IMR-90 (cell line): Measurements from ENCODE around the gene COL28A1.

Experiments
- BHLHE40 ChIP-seq: fragments of 150-350 bp; IDR thresholded peaks from 2 replicates; pipeline ENCODE4 v1.6.1; 2016; ENCODE audit warnings: mild to moderate bottlenecking, low read depth, low read length
- CEBPB ChIP-seq: IDR thresholded peaks from 2 replicates; pipeline ENCODE4 v1.6.1; 2012; ENCODE audit warnings: low read depth, low read length, improper control_type of control experiment
- CHD1 ChIP-seq: IDR thresholded peaks from 2 replicates; pipeline ENCODE4 v1.6.1; 2012; ENCODE audit warnings: low read depth, low read length, improper control_type of control experiment
- FOS ChIP-seq: fragments of 150-350 bp; IDR thresholded peaks from 2 replicates; pipeline ENCODE4 v1.6.1; 2016; ENCODE audit warnings: low read depth, low read length
- MAFK ChIP-seq: IDR thresholded peaks from 2 replicates; pipeline ENCODE4 v1.6.1; 2012; ENCODE audit warnings: low read depth, low read length, improper control_type of control experiment
- MAZ ChIP-seq: IDR thresholded peaks from 2 replicates; pipeline ENCODE4 v1.6.1; 2012; ENCODE audit warnings: low read depth, mild to moderate bottlenecking, low read length, improper control_type of control experiment, moderate library complexity, borderline replicate concordance
- NFE2L2 ChIP-seq: fragments of 150-350 bp; IDR thresholded peaks from 2 replicates; pipeline ENCODE4 v1.6.1; 2016; ENCODE audit warnings: low read depth, mild to moderate bottlenecking, low read length
- POLR2A ChIP-seq: IDR thresholded peaks from 2 replicates; pipeline ENCODE4 v1.6.1; 2012; ENCODE audit warnings: mild to moderate bottlenecking, low read depth, low read length
- RAD21 ChIP-seq: IDR thresholded peaks from 2 replicates; pipeline ENCODE4 v1.6.1; 2012; ENCODE audit warnings: low read length, improper control_type of control experiment
- RCOR1 ChIP-seq: IDR thresholded peaks from 2 replicates; pipeline ENCODE4 v1.6.1; 2012; ENCODE audit warnings: mild to moderate bottlenecking, low read length, improper control_type of control experiment; ENCODE audit not compliant: insufficient replicate concordance
- TF ChIP-seq, protein P1 (sequence below): conservative IDR thresholded peaks from 2 replicates; pipeline ENCODE4 v1.5.1; 2012; ENCODE audit warnings: mild to moderate bottlenecking, low read depth, low read length, improper control_type of control experiment
- TF ChIP-seq, protein P2 (sequence below): fragments of 150-350 bp; IDR thresholded peaks from 2 replicates; pipeline ENCODE4 v1.6.1; 2017; ENCODE audit warnings: mild to moderate bottlenecking, antibody characterized with exemption, low read length, low read depth
- TF ChIP-seq, protein P3 (sequence below): fragments of 150-350 bp; IDR thresholded peaks from 2 replicates; pipeline ENCODE4 v1.6.1; 2016; ENCODE audit warnings: low read depth, mild to moderate bottlenecking, low read length, moderate library complexity, borderline replicate concordance

DNA sequence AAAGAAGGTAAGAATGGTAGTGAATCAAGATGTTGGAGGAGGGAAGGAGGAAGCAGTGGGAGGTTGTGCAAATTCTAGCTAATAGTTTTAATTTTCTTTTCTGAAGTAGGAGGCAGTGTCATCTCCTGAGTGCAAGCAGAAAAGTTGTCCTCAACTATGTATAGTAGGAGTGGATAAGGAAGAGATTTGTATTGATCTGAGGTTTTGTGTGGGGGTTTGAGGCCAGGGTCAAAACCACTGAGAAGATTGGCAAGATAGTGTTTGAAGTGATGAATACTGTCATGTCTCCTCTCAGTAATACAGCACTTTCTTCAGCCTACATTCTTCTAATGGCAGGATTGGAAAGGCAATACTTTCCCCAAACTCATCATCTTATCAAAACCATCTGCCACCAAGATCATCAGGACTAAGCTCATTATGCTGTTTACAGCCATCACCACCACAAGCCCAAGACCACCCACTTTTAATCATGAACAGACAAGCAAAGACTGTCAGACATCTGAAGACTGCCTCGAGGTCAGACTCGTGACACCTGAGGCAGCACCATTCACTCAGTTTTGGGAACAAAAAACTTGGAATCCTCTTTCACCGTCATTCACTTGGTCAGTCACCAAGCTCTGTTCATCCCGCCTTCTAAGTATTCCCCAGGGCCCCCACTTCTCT, 29.5 kb upstream of the COL28A1 start:
- no peak for TF ChIP-seq CHD1
- TF ChIP-seq, protein P1, sequence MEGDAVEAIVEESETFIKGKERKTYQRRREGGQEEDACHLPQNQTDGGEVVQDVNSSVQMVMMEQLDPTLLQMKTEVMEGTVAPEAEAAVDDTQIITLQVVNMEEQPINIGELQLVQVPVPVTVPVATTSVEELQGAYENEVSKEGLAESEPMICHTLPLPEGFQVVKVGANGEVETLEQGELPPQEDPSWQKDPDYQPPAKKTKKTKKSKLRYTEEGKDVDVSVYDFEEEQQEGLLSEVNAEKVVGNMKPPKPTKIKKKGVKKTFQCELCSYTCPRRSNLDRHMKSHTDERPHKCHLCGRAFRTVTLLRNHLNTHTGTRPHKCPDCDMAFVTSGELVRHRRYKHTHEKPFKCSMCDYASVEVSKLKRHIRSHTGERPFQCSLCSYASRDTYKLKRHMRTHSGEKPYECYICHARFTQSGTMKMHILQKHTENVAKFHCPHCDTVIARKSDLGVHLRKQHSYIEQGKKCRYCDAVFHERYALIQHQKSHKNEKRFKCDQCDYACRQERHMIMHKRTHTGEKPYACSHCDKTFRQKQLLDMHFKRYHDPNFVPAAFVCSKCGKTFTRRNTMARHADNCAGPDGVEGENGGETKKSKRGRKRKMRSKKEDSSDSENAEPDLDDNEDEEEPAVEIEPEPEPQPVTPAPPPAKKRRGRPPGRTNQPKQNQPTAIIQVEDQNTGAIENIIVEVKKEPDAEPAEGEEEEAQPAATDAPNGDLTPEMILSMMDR: no peak
- TF ChIP-seq, protein P2, sequence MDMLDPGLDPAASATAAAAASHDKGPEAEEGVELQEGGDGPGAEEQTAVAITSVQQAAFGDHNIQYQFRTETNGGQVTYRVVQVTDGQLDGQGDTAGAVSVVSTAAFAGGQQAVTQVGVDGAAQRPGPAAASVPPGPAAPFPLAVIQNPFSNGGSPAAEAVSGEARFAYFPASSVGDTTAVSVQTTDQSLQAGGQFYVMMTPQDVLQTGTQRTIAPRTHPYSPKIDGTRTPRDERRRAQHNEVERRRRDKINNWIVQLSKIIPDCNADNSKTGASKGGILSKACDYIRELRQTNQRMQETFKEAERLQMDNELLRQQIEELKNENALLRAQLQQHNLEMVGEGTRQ: no peak
- no peak for TF ChIP-seq BHLHE40
- no peak for TF ChIP-seq NFE2L2
- TF ChIP-seq CEBPB: no peak
- TF ChIP-seq POLR2A: no peak
- no peak for TF ChIP-seq FOS
- TF ChIP-seq, protein P3, sequence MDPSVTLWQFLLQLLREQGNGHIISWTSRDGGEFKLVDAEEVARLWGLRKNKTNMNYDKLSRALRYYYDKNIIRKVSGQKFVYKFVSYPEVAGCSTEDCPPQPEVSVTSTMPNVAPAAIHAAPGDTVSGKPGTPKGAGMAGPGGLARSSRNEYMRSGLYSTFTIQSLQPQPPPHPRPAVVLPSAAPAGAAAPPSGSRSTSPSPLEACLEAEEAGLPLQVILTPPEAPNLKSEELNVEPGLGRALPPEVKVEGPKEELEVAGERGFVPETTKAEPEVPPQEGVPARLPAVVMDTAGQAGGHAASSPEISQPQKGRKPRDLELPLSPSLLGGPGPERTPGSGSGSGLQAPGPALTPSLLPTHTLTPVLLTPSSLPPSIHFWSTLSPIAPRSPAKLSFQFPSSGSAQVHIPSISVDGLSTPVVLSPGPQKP: no peak
- TF ChIP-seq RAD21: no peak
- no peak for TF ChIP-seq MAFK
- TF ChIP-seq MAZ: no peak
- no peak for TF ChIP-seq RCOR1
